Body of pancreas (tissue), 4 donors: ENCODE measurements around the gene HDHD5. TPM values are rescaled to one million over a fixed set of nuclear protein-coding genes. Genes with fewer than 3 reads are reported as not detected.

ENCODE experiments used
- ATAC-seq: fragments of 150-250 bp; one replicate; pipeline ENCODE4 v1.9.1; 2016
- DNase-seq, 4 donors: peaks; one replicate each; pipeline ENCODE4 v3.0.0-alpha.2; 2019
- H3K27ac ChIP-seq, 4 donors: fragments of 200-600 bp; sonication (generic); 1 replicate in 3 of 4; 2 replicates in 1 of 4; pipeline versions ENCODE4 v1.5.1 to v1.6.1; 2016 to 2019; ENCODE audit warnings: mild to moderate bottlenecking in 1 of 4, mixed read lengths in 1 of 4, moderate library complexity in 1 of 4
- H3K27me3 ChIP-seq, 2 donors: fragments of 200-600 bp; sonication (generic); one replicate each; pipeline ENCODE4 v1.6.0; 2016; ENCODE audit warnings: mild to moderate bottlenecking in 1 of 2
- H3K36me3 ChIP-seq, 2 donors: fragments of 200-600 bp; sonication (generic); replicated peaks in 1 of 2; 2 replicates each; pipeline ENCODE4 v1.5.1; 2016; ENCODE audit warnings: low read depth in 2 of 2; ENCODE audit not compliant: insufficient read depth in 1 of 2
- H3K4me1 ChIP-seq: fragments of 200-600 bp; sonication (generic); one replicate; pipeline ENCODE4 v1.6.0; 2016
- H3K4me3 ChIP-seq, 2 donors: fragments of 200-600 bp; sonication (generic); 1 replicate in 1 of 2; 2 replicates in 1 of 2; pipeline ENCODE4 v1.5.1; 2016 to 2019
- H3K9me3 ChIP-seq, 3 donors: fragments of 200-600 bp; sonication (generic); 1 replicate in 2 of 3; 2 replicates in 1 of 3; pipeline ENCODE4 v1.5.1; 2016
- CTCF ChIP-seq, 7 experiments: fragments of 450-650 bp in 4 of 7; fragments of 200-600 bp in 3 of 7; sonication (generic) in 3 of 7; IDR thresholded peaks; one replicate each; pipeline ENCODE4 v1.5.1; 2016 to 2019; ENCODE audit warnings: antibody characterized with exemption in 7 of 7
- POLR2A ChIP-seq, 3 donors: fragments of 450-650 bp; IDR thresholded peaks; one replicate each; pipeline ENCODE4 v1.6.1; 2016; ENCODE audit warnings: antibody characterized with exemption in 3 of 3, mild to moderate bottlenecking in 2 of 3
- WGBS, 2 donors: methylation state at CpG; one replicate each; pipeline ENCODE4 v1.1.5; 2017; 5-methylcytosine and 5-hydroxymethylcytosine counted together
- intact Hi-C: fragments of 100-400 bp; cut with DNase I; formaldehyde crosslinking; loops from one replicate; pipeline ENCODE4 v1.15.1; 2023
- total RNA-seq, 2 donors: library from RNA; depleted of rRNA; stranded (reverse); fragments of >200 nt; gene quantifications; one replicate each; pipeline ENCODE4 v1.1.0, GENCODE V29; 2016

The HDHD5 gene
- total RNA-seq, 2 donors from 2014 or later: 22.1 to 28.7 TPM

- Histone ChIP-seq H3K36me3 (peaks cover 11 to 21% of the 10 kb centered on the region in 2 donors), H3K27ac (no peak overlapping the region), H3K9me3 (no peaks in the 10 kb centered on the region), H3K4me3 (no peak overlapping the region), H3K4me1 (peaks cover 8% of the 10 kb centered on the region), H3K27me3 (no peaks in the 10 kb centered on the region)
- ATAC-seq: no peak
- 79 to 92% methylated on average over 6 of the region's 6 CpGs for WGBS, 2 donors
- intact Hi-C loops: no loop called here
- no peak for TF ChIP-seq CTCF (IDR thresholded peaks at IDR 0.05)
- no peak for TF ChIP-seq POLR2A (IDR thresholded peaks at IDR 0.05)
- no peak for DNase-seq
Measured at GRCh38 chr22:17097701-17098100, 61.4 kb downstream of the HDHD5 start.

- H3K36me3 ChIP-seq: peaks cover 11 to 16% of the 10 kb centered on the region in 2 donors
- no peak overlapping the region for H3K4me3 ChIP-seq
- no peak for TF ChIP-seq CTCF (IDR thresholded peaks at IDR 0.05)
- TF ChIP-seq POLR2A (IDR thresholded peaks at IDR 0.05): no peak
- WGBS, 2 donors: 69 to 88% methylated on average over 6 of the region's 6 CpGs
- H3K27ac ChIP-seq: no peak overlapping the region
- intact Hi-C loops: no loop called here
- ATAC-seq: no peak
- no peaks in the 10 kb centered on the region for H3K9me3 ChIP-seq
- no peaks in the 10 kb centered on the region for H3K27me3 ChIP-seq
- no peak for DNase-seq
- H3K4me1 ChIP-seq: peaks cover 11% of the 10 kb centered on the region
Measured at GRCh38 chr22:17097062-17097461, 62.0 kb downstream of the HDHD5 start.

- Histone ChIP-seq H3K36me3 (peaks cover 5 to 14% of the 10 kb centered on the region in 2 donors), H3K27me3 (no peaks in the 10 kb centered on the region), H3K4me1 (peaks cover 11% of the 10 kb centered on the region), H3K9me3 (no peaks in the 10 kb centered on the region), H3K27ac (no peak overlapping the region), H3K4me3 (no peak overlapping the region)
- TF ChIP-seq POLR2A (IDR thresholded peaks at IDR 0.05) (no peak), CTCF (IDR thresholded peaks at IDR 0.05) (no peak)
- WGBS, 2 donors: 88% methylated on average over 7 of the region's 7 CpGs
- ATAC-seq (no peak), DNase-seq (no peak)
- intact Hi-C loops: no loop called here
Measured at GRCh38 chr22:17096071-17096470, 63.0 kb downstream of the HDHD5 start.

GRCh38 chr22:17095538-17095937 is 63.5 kb downstream of the HDHD5 start:
- Histone ChIP-seq H3K4me1 (peaks cover 11% of the 10 kb centered on the region), H3K27ac (no peak overlapping the region), H3K36me3 (peaks cover 2 to 10% of the 10 kb centered on the region in 2 donors), H3K4me3 (no peak overlapping the region), H3K27me3 (no peaks in the 10 kb centered on the region), H3K9me3 (no peaks in the 10 kb centered on the region)
- WGBS, 2 donors: 84 to 87% methylated on average over 6 of the region's 6 CpGs
- intact Hi-C loops: no loop called here
- no peak for TF ChIP-seq POLR2A (IDR thresholded peaks at IDR 0.05)
- no peak for TF ChIP-seq CTCF (IDR thresholded peaks at IDR 0.05)
- ATAC-seq (no peak), DNase-seq (no peak)

GRCh38 chr22:17093081-17093480 is 66.0 kb downstream of the HDHD5 start:
- TF ChIP-seq CTCF (IDR thresholded peaks at IDR 0.05) (no peak), POLR2A (IDR thresholded peaks at IDR 0.05) (no peak)
- Histone ChIP-seq H3K4me3 (no peak overlapping the region), H3K27ac (no peak overlapping the region), H3K4me1 (peaks cover 11% of the 10 kb centered on the region), H3K27me3 (no peaks in the 10 kb centered on the region), H3K36me3 (peaks cover 0 to 2% of the 10 kb centered on the region in 2 donors), H3K9me3 (no peaks in the 10 kb centered on the region)
- 28% methylated on average over 3 of the region's 3 CpGs for WGBS, 2 donors
- DNase-seq (no peak), ATAC-seq (no peak)
- intact Hi-C loops: no loop called here
